ENCODE results near the gene CTNNA3.

Gene CTNNA3

DNA sequence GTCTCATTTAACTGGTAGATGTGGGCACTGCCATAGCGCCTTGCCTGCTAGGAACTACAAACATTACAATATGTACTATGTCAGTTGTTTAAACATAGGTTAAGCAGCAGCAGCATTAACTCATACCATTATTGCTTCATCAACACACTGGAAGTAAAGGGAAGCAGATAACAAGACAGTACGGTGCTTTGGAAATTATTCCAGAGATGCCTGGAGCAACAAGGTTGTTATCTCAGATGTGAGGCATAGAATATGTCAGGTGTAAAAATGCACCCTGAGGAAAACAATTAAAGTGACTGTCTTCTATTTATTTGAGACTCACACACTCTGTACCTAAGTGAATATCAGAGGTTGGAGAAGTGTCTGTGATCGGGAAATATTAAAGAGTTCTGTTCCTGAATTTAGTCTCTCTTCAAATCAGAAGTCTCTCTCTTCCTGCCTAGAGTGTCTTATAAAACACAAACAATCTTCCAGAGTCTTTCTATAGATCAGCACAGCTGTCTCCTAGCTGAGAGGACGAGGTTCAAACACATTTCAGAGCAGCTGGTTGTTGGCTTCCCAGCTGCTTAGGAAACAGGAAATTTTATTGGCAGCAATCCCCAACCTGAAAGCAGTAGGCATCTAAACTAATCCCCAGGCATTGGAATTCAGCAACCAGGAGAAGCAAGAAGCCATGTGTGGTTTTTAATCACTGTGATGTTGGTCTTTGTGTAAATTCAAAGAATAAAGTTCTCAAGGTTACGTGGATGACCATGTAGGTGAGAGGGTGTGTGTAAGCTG is 1764.5 kb downstream of the CTNNA3 start:
- DNase-seq (ENCODE audit: low spot score): peak; percentile 4

- no peak for DNase-seq (ENCODE audit: low spot score)
Measured at GRCh38 chr10:65911151-65911835, 1784.7 kb downstream of the CTNNA3 start.

DNA sequence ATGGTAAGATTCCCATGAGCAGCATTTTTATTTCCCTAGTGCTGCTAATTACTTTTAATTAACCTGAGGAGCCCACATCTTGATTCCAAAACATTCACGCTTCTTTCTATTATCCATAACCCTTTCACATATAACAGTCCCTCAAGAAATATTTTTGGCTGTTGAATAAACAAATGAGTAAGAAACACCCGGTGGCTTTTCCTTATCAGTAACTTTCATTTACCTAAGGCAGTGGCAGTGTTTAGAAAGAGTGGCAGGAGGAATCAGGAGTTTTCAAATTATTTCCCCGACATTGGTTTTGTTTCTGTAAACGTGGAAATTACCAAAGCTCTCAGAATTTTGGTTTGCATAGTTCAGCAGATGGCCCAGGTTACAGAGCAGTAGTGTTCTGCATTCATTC is 1785.8 kb downstream of the CTNNA3 start:
- DNase-seq (ENCODE audit: low spot score): no peak

DNA sequence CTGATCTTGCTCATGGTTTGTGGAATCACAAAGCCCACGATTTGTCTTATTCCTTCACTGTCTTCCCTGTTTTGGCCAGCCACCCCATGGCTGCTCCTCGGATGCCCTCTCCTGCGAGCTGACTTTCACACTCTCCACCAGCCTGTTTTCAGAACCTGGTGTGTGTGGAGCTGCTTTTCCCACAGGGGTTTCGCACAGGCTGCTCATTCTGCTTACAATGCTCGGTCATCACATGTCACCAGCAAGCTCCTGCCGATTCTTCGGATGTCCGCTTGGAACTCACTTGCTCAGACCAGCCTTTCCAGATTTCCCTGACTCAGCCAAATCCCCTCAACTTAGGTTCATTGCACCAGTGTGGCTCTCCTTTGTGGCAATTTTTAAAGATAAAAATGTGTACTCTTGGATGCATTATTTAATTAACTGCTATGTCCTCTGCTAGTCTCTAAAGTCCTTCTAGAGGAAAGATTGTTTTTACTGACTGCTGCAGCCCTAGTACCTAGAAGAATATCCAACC is 1788.7 kb downstream of the CTNNA3 start:
- no peak for DNase-seq (ENCODE audit: low spot score)

DNA sequence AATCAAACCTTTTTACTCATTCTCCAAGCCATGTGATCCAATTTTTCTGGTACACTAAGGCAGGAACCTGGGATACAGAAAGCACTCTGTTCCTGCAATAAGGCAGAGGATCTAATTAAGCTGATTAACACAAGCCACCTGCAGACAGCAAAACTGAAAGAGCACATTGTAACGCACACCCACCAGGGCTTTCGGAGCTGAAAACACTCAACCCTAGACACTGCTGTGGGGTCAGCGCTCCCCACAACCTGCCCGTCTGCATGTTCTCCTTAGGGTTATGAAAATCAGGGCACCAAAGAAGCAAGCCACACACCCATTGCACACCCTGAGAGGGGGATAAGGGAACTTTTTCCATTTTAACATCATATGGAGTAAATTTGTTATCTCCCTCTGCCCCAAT is 1792.4 kb downstream of the CTNNA3 start:
- no peak for DNase-seq (ENCODE audit: low spot score)

DNA sequence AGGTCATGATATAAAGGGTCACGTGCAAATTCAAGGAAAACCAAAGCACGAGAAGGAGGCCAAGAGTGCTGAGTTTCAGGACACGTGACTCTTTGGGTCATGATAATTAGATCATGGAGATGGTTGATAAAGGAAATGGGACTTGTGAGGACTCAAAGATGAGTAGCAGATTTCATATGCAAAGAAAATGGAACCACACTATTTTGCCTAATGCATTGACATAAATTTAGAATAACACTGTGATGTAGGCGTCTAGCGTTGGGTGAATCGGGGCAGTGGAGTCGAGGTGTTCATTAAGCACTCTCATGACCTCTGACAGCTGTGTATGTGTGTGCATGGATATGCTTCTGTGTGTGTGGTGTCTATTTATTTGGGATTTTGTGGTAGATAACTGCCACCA is 1795.7 kb downstream of the CTNNA3 start:
- DNase-seq (ENCODE audit: low spot score): no peak

GRCh38 chr10:65898055-65898454 is 1797.9 kb downstream of the CTNNA3 start:
- no peak for DNase-seq (ENCODE audit: low spot score)

DNA sequence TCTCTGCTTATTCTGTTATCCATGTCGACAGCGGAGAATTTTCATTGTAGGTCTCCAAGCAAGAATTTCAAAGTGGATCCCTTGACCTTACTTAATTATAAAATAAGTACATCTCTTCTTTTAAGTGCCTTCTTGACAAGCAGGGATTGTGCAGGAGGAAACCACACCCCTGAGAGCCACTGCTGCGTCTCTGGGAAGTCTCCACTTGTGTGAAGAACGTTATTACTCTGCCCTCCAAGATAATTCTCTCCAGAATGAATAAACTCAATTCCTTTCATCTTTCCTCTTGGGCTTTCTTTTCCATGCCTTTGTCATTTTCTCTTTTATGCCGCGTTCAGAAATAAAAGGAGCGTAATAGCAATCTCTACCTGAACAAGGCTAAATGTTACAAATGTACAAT is 1801.0 kb downstream of the CTNNA3 start:
- DNase-seq (ENCODE audit: low spot score): no peak

DNA sequence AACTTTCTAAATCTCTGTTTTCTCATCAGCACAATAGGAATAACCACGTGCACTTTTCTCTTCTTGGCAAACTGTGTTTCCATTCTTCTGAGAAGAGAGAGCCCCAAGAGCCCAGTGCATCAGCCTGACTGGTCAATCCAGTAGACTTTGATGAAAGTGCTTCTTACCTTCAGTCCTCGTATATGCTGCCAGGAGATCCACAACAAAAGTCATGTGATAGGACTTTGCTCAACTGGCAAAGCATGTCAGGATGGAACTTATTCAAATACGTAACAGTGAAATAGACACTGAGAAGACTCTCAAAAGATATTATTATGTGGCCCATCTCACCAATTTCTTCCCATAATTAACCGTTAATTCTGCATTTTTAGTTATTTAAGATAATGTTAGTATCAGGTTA is 1801.6 kb downstream of the CTNNA3 start:
- DNase-seq (ENCODE audit: low spot score): no peak

- no peak for DNase-seq (ENCODE audit: low spot score)
Measured at GRCh38 chr10:65893676-65894075, 1802.3 kb downstream of the CTNNA3 start.

- DNase-seq (ENCODE audit: low spot score): no peak
Measured at GRCh38 chr10:65892284-65892683, 1803.7 kb downstream of the CTNNA3 start.

GRCh38 chr10:65891073-65891981 is 1804.7 kb downstream of the CTNNA3 start:
- DNase-seq (ENCODE audit: low spot score): no peak

GRCh38 chr10:65864529-65864928 is 1831.5 kb downstream of the CTNNA3 start:
- DNase-seq (ENCODE audit: low spot score): no peak

DNA sequence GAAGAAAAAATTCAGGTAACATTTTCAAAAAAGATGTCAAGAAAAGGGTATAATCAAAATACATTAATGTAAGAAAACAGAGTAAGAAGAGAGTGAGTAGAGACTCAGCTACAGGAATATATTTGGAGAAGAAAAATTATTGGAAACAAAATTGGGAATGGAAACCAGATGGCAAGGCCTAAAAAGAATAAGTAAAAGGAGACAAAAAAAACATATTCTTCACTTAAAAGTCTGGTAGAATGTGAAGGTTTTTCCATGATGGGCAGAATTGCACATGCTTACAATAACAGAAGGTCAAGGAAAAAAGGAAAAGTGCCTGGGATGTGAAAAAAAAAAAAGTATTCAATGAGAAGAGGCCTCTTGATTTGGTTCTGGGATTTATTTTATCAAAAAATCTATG is 1832.0 kb downstream of the CTNNA3 start:
- no peak for DNase-seq (ENCODE audit: low spot score)
